Sigmoid colon (tissue), 7 donors: ENCODE measurements around the gene F11R. TPM values are rescaled to one million over a fixed set of nuclear protein-coding genes. Genes with fewer than 3 reads are reported as not detected.
"Not testable (repeated sequence)": the region's sequence is repeated elsewhere in the genome, so short reads cannot be mapped to it uniquely, and the experiment has no call there.

ENCODE experiments used
- DNase-seq: peaks from one replicate; pipeline ENCODE4 v3.0.0-alpha.2; 2019
- H3K27ac ChIP-seq, 4 donors: fragments of 200-600 bp; sonication (generic); one replicate each; pipeline ENCODE4 v1.5.1; 2016 to 2019; ENCODE audit warnings: mild to moderate bottlenecking in 1 of 4
- H3K27me3 ChIP-seq, 3 donors: fragments of 200-600 bp; sonication (generic); one replicate each; pipeline ENCODE4 v1.5.1; 2019; ENCODE audit warnings: mild to moderate bottlenecking in 1 of 3
- H3K36me3 ChIP-seq, 4 donors: fragments of 200-600 bp; sonication (generic); one replicate each; pipeline ENCODE4 v1.5.1; 2016 to 2019
- H3K4me1 ChIP-seq, 4 donors: fragments of 200-600 bp; sonication (generic); one replicate each; pipeline ENCODE4 v1.5.1; 2017 to 2019
- H3K4me3 ChIP-seq, 4 donors: fragments of 200-600 bp; sonication (generic); one replicate each; pipeline ENCODE4 v1.5.1; 2017 to 2019; ENCODE audit warnings: mild to moderate bottlenecking in 2 of 4, moderate library complexity in 1 of 4
- H3K9me3 ChIP-seq, 4 donors: fragments of 200-600 bp in 3 of 4; sonication (generic) in 3 of 4; one replicate each; pipeline versions ENCODE4 v1.5.1 to v1.6.1; 2013 to 2019
- CTCF ChIP-seq, 4 experiments: fragments of 450-650 bp in 3 of 4; fragments of 200-600 bp in 1 of 4; IDR thresholded peaks; one replicate each; pipeline ENCODE4 v1.5.1; 2016 to 2019; ENCODE audit warnings: antibody characterized with exemption in 4 of 4, mild to moderate bottlenecking in 3 of 4, moderate library complexity in 2 of 4
- EP300 ChIP-seq, 4 donors: sonication (generic); formaldehyde crosslinking; IDR thresholded peaks; one replicate each; pipeline ENCODE4 v1.6.1; 2017; ENCODE audit warnings: antibody characterized with exemption in 4 of 4
- POLR2A ChIP-seq, 2 donors: fragments of 450-650 bp; IDR thresholded peaks; one replicate each; pipeline ENCODE4 v1.6.1; 2016; ENCODE audit warnings: antibody characterized with exemption in 2 of 2, mild to moderate bottlenecking in 2 of 2, moderate library complexity in 2 of 2
- POLR2AphosphoS5 ChIP-seq, 4 donors: sonication (generic); formaldehyde crosslinking; IDR thresholded peaks; one replicate each; pipeline ENCODE4 v1.6.1; 2017; ENCODE audit warnings: antibody characterized with exemption in 4 of 4
- WGBS, 2 donors: extraction: QIAGEN DNeasy Blood & Tissue Kit; methylation state at CpG; one replicate each; pipeline ENCODE4 v1.1.7; 2013; 5-methylcytosine and 5-hydroxymethylcytosine counted together
- intact Hi-C: fragments of 100-400 bp; cut with DNase I; formaldehyde crosslinking; loops from one replicate; pipeline ENCODE4 v1.15.1; 2023
- polyA plus RNA-seq, 3 donors: library from polyadenylated mRNA; stranded (reverse); fragments of 200-250 nt; gene quantifications; one replicate each; pipeline ENCODE4 v1.2.3, GENCODE V29; 2013
- total RNA-seq, 4 donors: library from RNA; depleted of rRNA; stranded (reverse); fragments of >200 nt; gene quantifications; one replicate each; pipeline ENCODE4 v1.1.0, GENCODE V29; 2016
- donor health status: healthy with polysubstance abuse.
- donor health status: Bipolar disorder and iron deficiency.
- donor health status: healthy.

Gene F11R
- total and polyA plus RNA-seq, 7 donors, result 2.7 to 96.7 (median 15.6) TPM

GRCh38 chr1:160951443-160952128, 69.4 kb downstream of the F11R start:
- Histone ChIP-seq H3K36me3 (no peaks in the 10 kb centered on the region), H3K27ac (no peak overlapping the region), H3K4me1 (peaks cover 0 to 9% (median 0%) of the 10 kb centered on the region in 4 donors), H3K4me3 (no peak overlapping the region), H3K9me3 (no peaks in the 10 kb centered on the region), H3K27me3 (no peaks in the 10 kb centered on the region)
- intact Hi-C loops, result loop anchor here (5.0 kb wide), 2 partner anchors 114 to 224 kb away; no protein-coding TSS in a partner anchor
- 45 to 55% methylated on average over 8 of the region's 8 CpGs for WGBS, 2 donors
- DNase-seq, result no peak
- TF ChIP-seq EP300 (IDR thresholded peaks at IDR 0.05), result no peak
- peak in 3 of 4 experiments; percentile 27 to 48 (median 44) for TF ChIP-seq CTCF (IDR thresholded peaks at IDR 0.05)
- no peak for TF ChIP-seq POLR2AphosphoS5 (IDR thresholded peaks at IDR 0.05)
- no peak for TF ChIP-seq POLR2A (IDR thresholded peaks at IDR 0.05)

- WGBS, 2 donors, result 94 to 95% methylated on average over 3 of the region's 3 CpGs
- no peak overlapping the region for H3K27ac ChIP-seq
- H3K27me3 ChIP-seq, result peaks cover 0 to 3% (median 0%) of the 10 kb centered on the region in 3 donors
- no peak overlapping the region for H3K4me3 ChIP-seq
- H3K9me3 ChIP-seq, result no peaks in the 10 kb centered on the region
- intact Hi-C loops, result loop anchor here (5.0 kb wide), 2 partner anchors 113 to 223 kb away; no protein-coding TSS in a partner anchor
- H3K36me3 ChIP-seq, result no peaks in the 10 kb centered on the region
- DNase-seq, result no peak
- TF ChIP-seq POLR2AphosphoS5 (IDR thresholded peaks at IDR 0.05) (no peak), CTCF (IDR thresholded peaks at IDR 0.05) (no peak), POLR2A (IDR thresholded peaks at IDR 0.05) (no peak), EP300 (IDR thresholded peaks at IDR 0.05) (no peak)
- peaks cover 0 to 9% (median 0%) of the 10 kb centered on the region in 4 donors for H3K4me1 ChIP-seq
These were observed 70.3 kb downstream of the F11R start for GRCh38 chr1:160950657-160951056.

- Histone ChIP-seq H3K9me3 (no peaks in the 10 kb centered on the region), H3K4me3 (no peak overlapping the region), H3K4me1 (peaks cover 0 to 9% (median 0%) of the 10 kb centered on the region in 4 donors), H3K27ac (no peak overlapping the region), H3K27me3 (peaks cover 0 to 9% (median 0%) of the 10 kb centered on the region in 3 donors), H3K36me3 (no peaks in the 10 kb centered on the region)
- DNase-seq, result no peak
- TF ChIP-seq POLR2A (IDR thresholded peaks at IDR 0.05) (no peak), EP300 (IDR thresholded peaks at IDR 0.05) (no peak), CTCF (IDR thresholded peaks at IDR 0.05) (no peak), POLR2AphosphoS5 (IDR thresholded peaks at IDR 0.05) (no peak)
- 85 to 91% methylated on average over 2 of the region's 2 CpGs for WGBS, 2 donors
- intact Hi-C loops, result loop anchor here (5.0 kb wide), 2 partner anchors 113 to 223 kb away; no protein-coding TSS in a partner anchor
These were observed 71.1 kb downstream of the F11R start for GRCh38 chr1:160949881-160950280.

- H3K27ac ChIP-seq, H3K27me3 ChIP-seq, H3K36me3 ChIP-seq, H3K4me1 ChIP-seq, intact Hi-C loops, H3K4me3 ChIP-seq, DNase-seq, H3K9me3 ChIP-seq: not testable (repeated sequence)
- 43 to 69% methylated on average over 7 of the region's 7 CpGs for WGBS, 2 donors
These were observed 71.6 kb downstream of the F11R start for GRCh38 chr1:160949216-160949880.

- intact Hi-C loops, H3K4me1 ChIP-seq, H3K27ac ChIP-seq, H3K4me3 ChIP-seq, H3K36me3 ChIP-seq, H3K9me3 ChIP-seq, DNase-seq, H3K27me3 ChIP-seq: not testable (repeated sequence)
- 18 to 63% methylated on average over 7 of the region's 7 CpGs for WGBS, 2 donors
These were observed 73.7 kb downstream of the F11R start for GRCh38 chr1:160947174-160947759.

- intact Hi-C loops, H3K36me3 ChIP-seq, H3K27ac ChIP-seq, H3K4me1 ChIP-seq, H3K4me3 ChIP-seq, H3K27me3 ChIP-seq, DNase-seq, H3K9me3 ChIP-seq: not testable (repeated sequence)
- 87 to 91% methylated on average over 6 of the region's 6 CpGs for WGBS, 2 donors
These were observed 75.1 kb downstream of the F11R start for GRCh38 chr1:160945881-160946280.
